Caco-2 (cell line): ENCODE data around the gene CHPF2. TPM values are rescaled to one million over a fixed set of nuclear protein-coding genes. Genes with fewer than 3 reads are reported as not detected.

ENCODE experiments used
- BruUV-seq: library from RNA; stranded (reverse); fragments of 400-500 nt; replicated peaks from 2 replicates; lab custom pipeline; 2021; lab: Mats Ljungman, UMichigan
- CTCF ChIA-PET: fragments of 300-600 bp; sonication (Branson Sonifier 250); formaldehyde crosslinking; loops from one replicate; lab custom pipeline; 2022; ENCODE audit warnings: antibody characterized with exemption; lab: Charles Lee
- POLR2A ChIA-PET: fragments of 300-600 bp; sonication (Branson Sonifier 250); formaldehyde crosslinking; loops from one replicate; lab custom pipeline; 2022; ENCODE audit warnings: antibody characterized with exemption; lab: Charles Lee
- DNase-seq, 2 experiments: peaks; one replicate each; pipeline versions ENCODE4 v3.0.0 to v3.0.0-alpha.2; 2020 to 2022
- H3K27me3 ChIP-seq: replicated peaks from 2 replicates; pipeline ENCODE4 v1.6.0; 2011; ENCODE audit warnings: low read length; ENCODE audit not compliant: control insufficient read depth, insufficient read depth
- H3K36me3 ChIP-seq: 2 replicates; pipeline ENCODE4 v1.5.1; 2011; ENCODE audit warnings: low read length; ENCODE audit not compliant: control insufficient read depth, insufficient read depth
- H3K4me1 ChIP-seq: fragments of 250-450 bp; sonication (Bioruptor Pico); 2 replicates; pipeline ENCODE4 v1.5.1; 2020; ENCODE audit warnings: mild to moderate bottlenecking
- H3K4me3 ChIP-seq: 2 replicates; pipeline ENCODE4 v1.5.1; 2011; ENCODE audit warnings: low read depth, mild to moderate bottlenecking, control low read depth, low read length
- H3K9me3 ChIP-seq: fragments of 250-450 bp; sonication (Bioruptor Pico); 2 replicates; pipeline ENCODE4 v1.5.1; 2020; ENCODE audit warnings: mild to moderate bottlenecking, moderate library complexity
- H3K27ac Mint-ChIP-seq: one replicate; pipeline ENCODE4 v1.8.0; 2022; ENCODE audit warnings: mixed read lengths; ENCODE audit not compliant: unreplicated experiment
- H3K27me3 Mint-ChIP-seq: one replicate; pipeline ENCODE4 v1.8.0; 2022; ENCODE audit warnings: mixed read lengths; ENCODE audit not compliant: insufficient read depth, unreplicated experiment
- H3K36me3 Mint-ChIP-seq: one replicate; pipeline ENCODE4 v1.8.0; 2022; ENCODE audit warnings: mild to moderate bottlenecking, mixed read lengths; ENCODE audit not compliant: insufficient read depth, unreplicated experiment
- H3K4me1 Mint-ChIP-seq: one replicate; pipeline ENCODE4 v1.8.0; 2022; ENCODE audit warnings: low read depth, mixed read lengths; ENCODE audit not compliant: unreplicated experiment
- H3K4me3 Mint-ChIP-seq: one replicate; pipeline ENCODE4 v1.8.0; 2022; ENCODE audit warnings: mild to moderate bottlenecking, moderate library complexity, mixed read lengths; ENCODE audit not compliant: unreplicated experiment
- H3K9me3 Mint-ChIP-seq: one replicate; pipeline ENCODE4 v1.8.0; 2022; ENCODE audit warnings: mixed read lengths; ENCODE audit not compliant: unreplicated experiment
- CTCF ChIP-seq, 2 experiments: fragments of 200-600 bp in 1 of 2; IDR thresholded peaks; 1 replicate in 1 of 2; 2 replicates in 1 of 2; pipeline versions ENCODE4 v1.5.1 to v1.8.0; 2011 to 2022; ENCODE audit warnings: antibody characterized with exemption in 1 of 2, control low read depth in 1 of 2, inconsistent platforms in 1 of 2, low read depth in 1 of 2, low read length in 1 of 2, mild to moderate bottlenecking in 1 of 2, moderate library complexity in 1 of 2; ENCODE audit not compliant: insufficient read depth in 1 of 2, severe bottlenecking in 1 of 2, unreplicated experiment in 1 of 2
- intact Hi-C: fragments of 100-400 bp; cut with micrococcal nuclease; formaldehyde crosslinking; loops from one replicate; pipeline ENCODE4 v1.10.0; 2022; ENCODE audit not compliant: unreplicated experiment
- total RNA-seq: library from RNA; stranded (reverse); gene quantifications from 2 replicates; pipeline ENCODE4 v1.2.3, GENCODE V29; 2022

The CHPF2 gene
- total RNA-seq, 1 experiment from 2014 or later: 34.0 TPM

- peaks cover 16% of the 10 kb centered on the region for H3K36me3 Mint-ChIP-seq
- no peak for DNase-seq
- peak overlapping the region; percentile 76 for H3K27ac Mint-ChIP-seq
- Histone ChIP-seq H3K4me3 (peak overlapping the region; percentile 93), H3K27me3 (no peaks in the 10 kb centered on the region), H3K36me3 (peaks cover 2% of the 10 kb centered on the region; the same call in 1 of the 2 replicates), H3K9me3 (no peaks in the 10 kb centered on the region), H3K4me1 (peaks cover 9% of the 10 kb centered on the region)
- ChIA-PET POLR2A (no interaction called here), CTCF (no interaction called here)
- peak overlapping the region; percentile 90 for H3K4me3 Mint-ChIP-seq
- peaks cover 9% of the 10 kb centered on the region for H3K4me1 Mint-ChIP-seq
- H3K27me3 Mint-ChIP-seq: no peaks in the 10 kb centered on the region
- no peaks in the 10 kb centered on the region for H3K9me3 Mint-ChIP-seq
- BruUV-seq: no TSS peak
- intact Hi-C loops: no loop called here
- TF ChIP-seq CTCF (IDR thresholded peaks at IDR 0.05; ENCODE audit: insufficient read depth in 1 of 2, low read depth in 1 of 2, low read length in 1 of 2, severe bottlenecking in 1 of 2, unreplicated experiment in 1 of 2): no peak
Measured at GRCh38 chr7:151233804-151234203, 1.5 kb downstream of the CHPF2 start.

GRCh38 chr7:151235091-151235787 is 3.0 kb downstream of the CHPF2 start:
- ChIA-PET CTCF (no interaction called here), POLR2A (no interaction called here)
- peaks cover 14% of the 10 kb centered on the region for H3K4me1 Mint-ChIP-seq
- no peak overlapping the region for H3K4me3 Mint-ChIP-seq
- H3K27me3 ChIP-seq: no peaks in the 10 kb centered on the region
- BruUV-seq: no TSS peak
- no peak for DNase-seq
- H3K36me3 ChIP-seq: peaks cover 2% of the 10 kb centered on the region; the same call in 1 of the 2 replicates
- no peak for TF ChIP-seq CTCF (IDR thresholded peaks at IDR 0.05; ENCODE audit: insufficient read depth in 1 of 2, low read depth in 1 of 2, low read length in 1 of 2, severe bottlenecking in 1 of 2, unreplicated experiment in 1 of 2)
- no peaks in the 10 kb centered on the region for H3K27me3 Mint-ChIP-seq
- no peaks in the 10 kb centered on the region for H3K9me3 ChIP-seq
- no peak overlapping the region for H3K4me3 ChIP-seq
- peaks cover 9% of the 10 kb centered on the region for H3K4me1 ChIP-seq
- intact Hi-C loops: no loop called here
- H3K36me3 Mint-ChIP-seq: peaks cover 29% of the 10 kb centered on the region
- H3K9me3 Mint-ChIP-seq: no peaks in the 10 kb centered on the region
- no peak overlapping the region for H3K27ac Mint-ChIP-seq

- Histone ChIP-seq H3K9me3 (no peaks in the 10 kb centered on the region), H3K27me3 (no peaks in the 10 kb centered on the region), H3K36me3 (peaks cover 2% of the 10 kb centered on the region; the same call in 1 of the 2 replicates), H3K4me3 (no peak overlapping the region), H3K4me1 (peaks cover 17% of the 10 kb centered on the region)
- peaks cover 34% of the 10 kb centered on the region for H3K36me3 Mint-ChIP-seq
- H3K4me1 Mint-ChIP-seq: peaks cover 20% of the 10 kb centered on the region
- BruUV-seq: no TSS peak
- no peaks in the 10 kb centered on the region for H3K27me3 Mint-ChIP-seq
- no peak overlapping the region for H3K4me3 Mint-ChIP-seq
- ChIA-PET CTCF (interaction anchor here (0.9 kb wide), 1 partner anchor 9 kb away, joined by 3 read pairs; the partner anchor contains the start of gene ABCF2), POLR2A (no interaction called here)
- intact Hi-C loops: no loop called here
- no peak for TF ChIP-seq CTCF (IDR thresholded peaks at IDR 0.05; ENCODE audit: insufficient read depth in 1 of 2, low read depth in 1 of 2, low read length in 1 of 2, severe bottlenecking in 1 of 2, unreplicated experiment in 1 of 2)
- H3K27ac Mint-ChIP-seq: no peak overlapping the region
- H3K9me3 Mint-ChIP-seq: no peaks in the 10 kb centered on the region
- DNase-seq: no peak
Measured at GRCh38 chr7:151236406-151236805, 4.1 kb downstream of the CHPF2 start.
